Spleen (tissue), 7 donors: ENCODE data around the gene HID1.

Experiments used
- POLR2A ChIP-seq, 3 donors: fragments of 450-650 bp; IDR thresholded peaks; one replicate each; pipeline ENCODE4 v1.5.1; 2017; ENCODE audit warnings: antibody characterized with exemption in 3 of 3, mild to moderate bottlenecking in 1 of 3
- POLR2AphosphoS5 ChIP-seq, 3 donors: sonication (generic); formaldehyde crosslinking; IDR thresholded peaks; one replicate each; pipeline ENCODE4 v1.5.1; 2017; ENCODE audit warnings: antibody characterized with exemption in 3 of 3
- TF ChIP-seq, protein P1 (sequence below), 11 experiments: fragments of 200-600 bp in 7 of 11; fragments of 450-650 bp in 4 of 11; sonication (generic) in 4 of 11; IDR thresholded peaks in 8 of 11; conservative IDR thresholded peaks in 3 of 11; 1 replicate in 7 of 11; 2 replicates in 4 of 11; pipeline versions ENCODE4 v1.4.0 to v1.8.0; 2016 to 2021; ENCODE audit warnings: antibody characterized with exemption in 11 of 11, inconsistent platforms in 4 of 11, mild to moderate bottlenecking in 1 of 11
- donor health status: DM: no; HTN: no; CAD: no; lungs with moderate emphysema.
- donor health status: DM: no; HTN: no; CAD: no.
- donor health status: DM: no; HTN: no; CAD: no.

DNA sequence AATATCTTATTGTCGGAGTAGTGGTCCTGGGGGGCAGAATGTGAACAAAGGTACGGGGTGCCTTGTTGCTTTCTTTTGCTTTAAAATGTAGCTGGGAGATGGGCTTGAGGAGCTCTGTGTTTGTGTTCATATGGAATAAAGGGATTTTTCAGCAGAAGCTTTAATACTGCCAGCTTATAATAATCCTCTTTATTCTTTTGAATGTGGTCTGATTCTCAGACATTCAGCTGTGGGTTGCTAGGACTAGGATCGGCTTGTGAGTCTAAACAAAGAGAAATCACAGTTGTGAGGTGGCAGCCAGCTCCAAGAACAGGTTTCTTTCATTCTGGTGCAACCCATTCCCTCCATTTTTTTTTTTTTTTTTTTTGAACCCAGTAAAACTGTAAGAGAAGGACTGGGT lies 47.2 kb upstream of the HID1 start:
- no peak for TF ChIP-seq POLR2AphosphoS5 (IDR thresholded peaks at IDR 0.05)
- TF ChIP-seq, protein P1, sequence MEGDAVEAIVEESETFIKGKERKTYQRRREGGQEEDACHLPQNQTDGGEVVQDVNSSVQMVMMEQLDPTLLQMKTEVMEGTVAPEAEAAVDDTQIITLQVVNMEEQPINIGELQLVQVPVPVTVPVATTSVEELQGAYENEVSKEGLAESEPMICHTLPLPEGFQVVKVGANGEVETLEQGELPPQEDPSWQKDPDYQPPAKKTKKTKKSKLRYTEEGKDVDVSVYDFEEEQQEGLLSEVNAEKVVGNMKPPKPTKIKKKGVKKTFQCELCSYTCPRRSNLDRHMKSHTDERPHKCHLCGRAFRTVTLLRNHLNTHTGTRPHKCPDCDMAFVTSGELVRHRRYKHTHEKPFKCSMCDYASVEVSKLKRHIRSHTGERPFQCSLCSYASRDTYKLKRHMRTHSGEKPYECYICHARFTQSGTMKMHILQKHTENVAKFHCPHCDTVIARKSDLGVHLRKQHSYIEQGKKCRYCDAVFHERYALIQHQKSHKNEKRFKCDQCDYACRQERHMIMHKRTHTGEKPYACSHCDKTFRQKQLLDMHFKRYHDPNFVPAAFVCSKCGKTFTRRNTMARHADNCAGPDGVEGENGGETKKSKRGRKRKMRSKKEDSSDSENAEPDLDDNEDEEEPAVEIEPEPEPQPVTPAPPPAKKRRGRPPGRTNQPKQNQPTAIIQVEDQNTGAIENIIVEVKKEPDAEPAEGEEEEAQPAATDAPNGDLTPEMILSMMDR (IDR thresholded peaks at IDR 0.05 in 8 of 11, conservative IDR thresholded peaks at IDR 0.05 in 3 of 11): no peak
- no peak for TF ChIP-seq POLR2A (IDR thresholded peaks at IDR 0.05)
